Small intestine (tissue), 7 donors: Measurements from ENCODE around the gene LRIF1. TPM values are rescaled to one million over a fixed set of nuclear protein-coding genes. Genes with fewer than 3 reads are reported as not detected.
A peak's percentile ranks its signal among the peaks of the same experiment; 100 is the strongest.
"Not testable (repeated sequence)": the region's sequence is repeated elsewhere in the genome, so short reads cannot be mapped to it uniquely, and the experiment has no call there.

Experiments used
- DNase-seq, 2 donors: peaks; one replicate each; pipeline versions ENCODE4 v3.0.0 to v3.0.0-alpha.2; 2013
- FAIRE-seq: peaks from 2 replicates; lab custom pipeline; 2012; peaks lifted over from hg19 to GRCh38; lab: Jason Lieb, UNC
- H3K27ac ChIP-seq, 3 donors: one replicate each; pipeline ENCODE4 v1.5.1; 2013; ENCODE audit warnings: low read length in 2 of 3, mild to moderate bottlenecking in 2 of 3, control low read depth in 1 of 3, inconsistent platforms in 1 of 3, low read depth in 1 of 3, moderate library complexity in 1 of 3
- H3K27me3 ChIP-seq, 3 donors: one replicate each; pipeline ENCODE4 v1.6.1; 2013; ENCODE audit warnings: low read length in 3 of 3, inconsistent platforms in 1 of 3; ENCODE audit not compliant: control insufficient read depth in 3 of 3, insufficient read depth in 3 of 3
- H3K36me3 ChIP-seq, 3 donors: one replicate each; pipeline ENCODE4 v1.6.1; 2013; ENCODE audit warnings: low read length in 3 of 3, inconsistent platforms in 1 of 3, low read depth in 1 of 3, mild to moderate bottlenecking in 1 of 3, moderate library complexity in 1 of 3; ENCODE audit not compliant: control insufficient read depth in 3 of 3, insufficient read depth in 2 of 3
- H3K4me1 ChIP-seq, 3 donors: one replicate each; pipeline ENCODE4 v1.6.1; 2013; ENCODE audit warnings: low read length in 2 of 3, inconsistent platforms in 1 of 3, low read depth in 1 of 3, mild to moderate bottlenecking in 1 of 3, moderate library complexity in 1 of 3; ENCODE audit not compliant: control insufficient read depth in 3 of 3, insufficient read depth in 2 of 3
- H3K4me3 ChIP-seq, 3 donors: one replicate each; pipeline ENCODE4 v1.5.1; 2013; ENCODE audit warnings: low read length in 3 of 3, control low read depth in 1 of 3, inconsistent platforms in 1 of 3, low read depth in 1 of 3, mild to moderate bottlenecking in 1 of 3, moderate library complexity in 1 of 3
- H3K9me3 ChIP-seq, 2 donors: one replicate each; pipeline ENCODE4 v1.6.1; 2013; ENCODE audit warnings: low read depth in 1 of 2, low read length in 1 of 2; ENCODE audit not compliant: control insufficient read depth in 2 of 2, insufficient read depth in 1 of 2
- WGBS, 3 donors: extraction: QIAGEN DNeasy Blood & Tissue Kit; methylation state at CpG; one replicate each; pipeline ENCODE4 v1.1.7; 2013; 5-methylcytosine and 5-hydroxymethylcytosine counted together
- polyA plus RNA-seq, 4 donors: library from polyadenylated mRNA; stranded (reverse) in 3 of 4; unstranded in 1 of 4; fragments of 200-250 nt in 3 of 4; fragments of 120-200 nt in 1 of 4; gene quantifications; one replicate each; pipeline versions ENCODE4 v1.2.1 to v1.2.3, GENCODE V29; 2013
- donor health status: healthy with polysubstance abuse.
- donor health status: control.
- donor health status: control.
- donor health status: Bipolar disorder and iron deficiency.
- donor health status: healthy.

Gene LRIF1
- polyA plus RNA-seq, 4 donors = 7.3 to 15.9 (median 9.1) TPM

GRCh38 chr1:110945626-110946025 lies 18.1 kb downstream of the LRIF1 start:
- Histone ChIP-seq H3K4me3 (no peak overlapping the region), H3K9me3 (no peaks in the 10 kb centered on the region), H3K4me1 (no peaks in the 10 kb centered on the region), H3K27me3 (no peaks in the 10 kb centered on the region), H3K27ac (no peak overlapping the region), H3K36me3 (peaks cover 0 to 3% (median 0%) of the 10 kb centered on the region in 3 donors)
- no peak for FAIRE-seq
- no peak for DNase-seq
- 94 to 100% (median 99%) methylated on average over 2 of the region's 2 CpGs for WGBS, 3 donors

GRCh38 chr1:110944806-110945205 lies 18.9 kb downstream of the LRIF1 start:
- WGBS, 3 donors = 64 to 66% (median 66%) methylated on average over 3 of the region's 3 CpGs
- no peak for DNase-seq
- FAIRE-seq = no peak

GRCh38 chr1:110936567-110936966 lies 27.2 kb downstream of the LRIF1 start:
- DNase-seq (no peak), FAIRE-seq (no peak)
- Histone ChIP-seq H3K9me3 (peaks cover 0 to 7% of the 10 kb centered on the region in 2 donors), H3K36me3 (no peaks in the 10 kb centered on the region), H3K27ac (no peak overlapping the region), H3K4me3 (no peak overlapping the region), H3K4me1 (no peaks in the 10 kb centered on the region), H3K27me3 (no peaks in the 10 kb centered on the region)
- WGBS, 3 donors = 78 to 89% (median 84%) methylated on average over 1 of the region's 1 CpG

More at GRCh38 chr1:110944806-110945205, 18.9 kb downstream of the LRIF1 start:
- Histone ChIP-seq H3K36me3 (peaks cover 0 to 3% (median 0%) of the 10 kb centered on the region in 3 donors), H3K27ac (no peak overlapping the region), H3K4me1 (no peaks in the 10 kb centered on the region), H3K27me3 (no peaks in the 10 kb centered on the region), H3K4me3 (no peak overlapping the region), H3K9me3 (no peaks in the 10 kb centered on the region)

- FAIRE-seq, DNase-seq, H3K4me1 ChIP-seq, H3K4me3 ChIP-seq, H3K36me3 ChIP-seq, H3K9me3 ChIP-seq, H3K27me3 ChIP-seq, H3K27ac ChIP-seq: not testable (repeated sequence)
- WGBS, 3 donors = 84 to 96% (median 86%) methylated on average over 3 of the region's 3 CpGs
Measured at GRCh38 chr1:110931097-110931496, 32.6 kb downstream of the LRIF1 start.

- H3K27me3 ChIP-seq = no peaks in the 10 kb centered on the region
- no peak overlapping the region for H3K27ac ChIP-seq
- DNase-seq (no peak), FAIRE-seq (no peak)
- H3K9me3 ChIP-seq = peaks cover 1 to 7% of the 10 kb centered on the region in 2 donors
- WGBS, 3 donors = 39 to 74% (median 42%) methylated on average over 2 of the region's 2 CpGs
- no peaks in the 10 kb centered on the region for H3K36me3 ChIP-seq
- no peak overlapping the region for H3K4me3 ChIP-seq
- no peaks in the 10 kb centered on the region for H3K4me1 ChIP-seq
Measured at GRCh38 chr1:110928904-110929303, 34.8 kb downstream of the LRIF1 start.

GRCh38 chr1:110928191-110928590 lies 35.5 kb downstream of the LRIF1 start:
- no peak for DNase-seq
- Histone ChIP-seq H3K9me3 (peaks cover 0 to 1% of the 10 kb centered on the region in 2 donors), H3K27me3 (no peaks in the 10 kb centered on the region), H3K4me1 (no peaks in the 10 kb centered on the region), H3K27ac (no peak overlapping the region), H3K36me3 (no peaks in the 10 kb centered on the region), H3K4me3 (no peak overlapping the region)
- WGBS, 3 donors = 34 to 73% (median 48%) methylated on average over 1 of the region's 1 CpG
- FAIRE-seq = no peak

GRCh38 chr1:110927484-110928075 lies 36.1 kb downstream of the LRIF1 start:
- FAIRE-seq = no peak
- H3K27ac ChIP-seq = no peak overlapping the region
- DNase-seq = no peak
- H3K36me3 ChIP-seq = no peaks in the 10 kb centered on the region
- H3K4me1 ChIP-seq = no peaks in the 10 kb centered on the region
- WGBS, 3 donors = 63 to 72% (median 68%) methylated on average over 2 of the region's 2 CpGs
- peaks cover 0 to 1% of the 10 kb centered on the region in 2 donors for H3K9me3 ChIP-seq
- H3K4me3 ChIP-seq = no peak overlapping the region
- no peaks in the 10 kb centered on the region for H3K27me3 ChIP-seq

- DNase-seq = no peak
- no peak for FAIRE-seq
- Histone ChIP-seq H3K27ac (no peak overlapping the region), H3K4me1 (no peaks in the 10 kb centered on the region), H3K9me3 (no peaks in the 10 kb centered on the region), H3K27me3 (no peaks in the 10 kb centered on the region), H3K36me3 (no peaks in the 10 kb centered on the region), H3K4me3 (no peak overlapping the region)
- WGBS, 3 donors = 94 to 100% (median 94%) methylated on average over 1 of the region's 1 CpG
Measured at GRCh38 chr1:110921953-110922352, 41.8 kb downstream of the LRIF1 start.

GRCh38 chr1:110918016-110918415 lies 45.7 kb downstream of the LRIF1 start:
- Histone ChIP-seq H3K27me3 (no peaks in the 10 kb centered on the region), H3K36me3 (no peaks in the 10 kb centered on the region), H3K4me1 (no peaks in the 10 kb centered on the region), H3K27ac (no peak overlapping the region), H3K9me3 (no peaks in the 10 kb centered on the region), H3K4me3 (no peak overlapping the region)
- no peak for DNase-seq
- FAIRE-seq = peak; percentile 81
- WGBS, 3 donors = 76 to 83% (median 77%) methylated on average over 1 of the region's 1 CpG
